ENCODE results near the gene KCNK10.
"Not testable (repeated sequence)": the region's sequence is repeated elsewhere in the genome, so short reads cannot be mapped to it uniquely, and the experiment has no call there.

Gene KCNK10

DNA sequence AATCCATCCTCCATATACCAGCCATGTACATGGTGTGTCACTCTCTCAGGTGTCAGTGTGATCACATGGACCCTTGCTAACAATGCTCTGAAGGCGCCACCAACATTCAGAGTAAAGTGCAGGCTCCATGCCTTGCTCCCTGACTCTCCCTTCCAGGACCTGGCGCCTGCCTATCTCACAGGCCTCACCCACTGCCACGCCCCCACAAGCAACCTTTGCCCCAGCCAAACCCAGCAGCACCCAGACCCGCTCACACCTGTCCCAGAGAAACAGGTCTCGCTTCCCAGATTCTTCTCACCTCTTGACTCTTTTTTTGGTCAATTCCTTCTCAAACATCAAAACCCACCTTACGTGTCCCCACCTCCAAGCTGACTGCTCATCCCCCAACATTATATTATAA is 52.3 kb downstream of the KCNK10 start:
- DNase-seq (ENCODE audit: low read depth in 2 of 2): no peak

DNA sequence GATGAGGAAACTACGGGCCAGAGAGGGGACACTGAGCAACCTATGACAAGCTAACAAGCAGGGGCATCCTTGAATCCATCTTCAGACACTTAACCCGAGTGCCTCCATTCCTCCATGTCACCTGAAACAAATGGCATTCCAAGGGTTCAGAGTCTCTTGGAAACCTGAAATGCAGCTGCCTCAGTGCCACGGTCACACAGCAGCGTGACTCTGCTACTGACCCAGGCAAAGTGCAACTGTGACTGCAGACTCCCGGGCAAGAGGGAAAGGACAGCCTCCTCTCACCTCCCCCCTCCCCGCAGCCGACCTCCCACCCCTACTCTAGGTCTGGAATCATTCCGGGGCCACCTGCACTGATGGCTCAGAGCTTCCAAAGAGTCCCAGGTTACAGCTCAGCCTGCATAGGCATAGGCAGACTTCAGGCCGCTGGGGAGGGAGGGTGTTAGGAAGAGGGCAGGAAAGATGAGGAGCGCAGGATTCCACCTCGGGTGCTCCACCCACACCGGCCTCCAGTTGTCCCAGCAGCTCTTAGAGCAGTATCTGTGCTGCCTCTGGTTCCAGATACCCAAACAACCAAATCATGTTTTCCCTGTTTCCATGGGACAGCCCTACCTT is 53.2 kb downstream of the KCNK10 start:
- no peak for DNase-seq (ENCODE audit: low read depth in 2 of 2)

GRCh38 chr14:88266474-88266873 is 56.6 kb downstream of the KCNK10 start:
- no peak for DNase-seq (ENCODE audit: low read depth in 2 of 2)

DNA sequence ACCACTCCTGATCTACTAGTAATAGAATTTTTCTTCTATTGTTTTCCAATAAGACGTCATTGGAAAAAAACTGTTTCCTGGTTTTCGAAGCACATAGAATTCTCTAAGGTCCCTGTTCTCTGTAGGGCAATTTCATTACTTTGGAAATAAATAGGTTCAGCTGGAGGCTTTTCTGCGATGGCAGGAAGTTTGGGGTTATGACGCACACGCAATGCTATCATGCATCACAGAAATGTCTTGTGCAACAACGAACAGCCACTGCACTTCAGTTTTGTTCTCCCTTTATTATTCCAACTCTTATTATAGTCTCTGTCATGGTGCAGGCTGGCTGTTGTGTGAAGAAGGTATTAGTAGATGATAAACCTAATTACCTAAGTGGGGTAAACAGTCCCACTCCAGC is 59.0 kb downstream of the KCNK10 start:
- DNase-seq (ENCODE audit: low read depth in 2 of 2): no peak

DNA sequence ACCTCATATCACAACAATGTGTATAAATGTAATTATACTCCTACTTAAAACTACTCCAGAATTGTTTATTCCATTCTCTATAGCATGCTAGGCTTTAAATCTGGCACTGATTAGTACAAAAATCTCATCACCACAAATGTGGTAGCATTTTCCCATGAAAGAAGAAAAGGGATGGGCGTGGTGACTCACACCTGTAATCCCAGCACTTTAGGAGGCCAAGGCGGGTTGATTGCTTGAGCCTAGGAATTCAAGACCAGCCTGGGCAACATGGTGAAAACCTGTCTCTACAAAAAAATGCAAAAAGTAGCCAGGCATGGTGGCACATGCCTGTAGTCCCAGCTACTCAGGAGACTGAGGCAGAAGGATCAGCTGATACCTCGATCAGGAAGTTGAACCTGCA is 61.8 kb downstream of the KCNK10 start:
- DNase-seq (ENCODE audit: low read depth in 2 of 2): not testable (repeated sequence)

- no peak for DNase-seq (ENCODE audit: low read depth in 2 of 2)
These were observed 65.0 kb downstream of the KCNK10 start for GRCh38 chr14:88258021-88258420.

DNA sequence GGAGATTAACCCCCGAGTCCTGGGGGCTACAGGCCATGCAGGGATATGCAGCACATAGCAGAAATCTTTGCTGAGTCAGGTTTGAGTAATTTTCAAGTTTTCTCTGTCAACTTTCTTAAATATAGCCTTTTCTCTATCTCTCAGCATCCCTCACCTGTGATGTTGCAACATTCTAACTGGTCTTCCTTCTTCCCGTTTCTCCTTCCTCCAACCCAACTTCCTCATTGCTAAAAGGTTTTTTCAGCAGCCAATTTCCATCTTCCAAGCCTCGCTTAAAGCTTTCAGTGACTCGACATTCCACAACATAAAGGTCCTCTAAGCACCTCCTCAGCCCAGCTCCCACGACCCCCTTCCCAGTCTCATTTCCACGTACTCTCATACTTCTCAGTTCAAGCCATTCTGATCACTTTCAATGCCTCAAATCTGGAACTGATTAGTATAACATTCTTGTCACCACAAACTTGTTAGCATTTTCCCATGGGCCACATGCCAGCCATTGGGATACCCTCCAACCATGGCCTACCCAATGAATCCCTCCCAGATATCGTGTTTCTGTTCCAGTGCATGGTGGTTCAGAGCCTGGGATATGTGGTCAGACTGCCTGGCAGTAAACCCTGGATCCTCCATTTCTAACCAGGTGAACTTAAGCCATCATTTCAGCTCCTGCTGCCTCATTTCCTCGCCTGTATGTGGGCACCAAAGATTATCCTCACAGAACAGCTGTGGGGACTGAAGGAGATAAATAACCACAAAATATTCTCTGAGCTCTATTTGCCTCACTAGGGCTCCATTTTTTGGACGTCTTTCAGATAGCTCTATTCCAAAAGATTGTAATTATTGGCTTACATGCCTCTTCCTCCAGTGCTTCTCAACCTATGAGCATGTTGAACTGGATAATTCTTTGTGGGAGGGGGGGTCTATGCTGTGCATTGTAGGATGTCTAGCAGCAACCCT is 65.8 kb downstream of the KCNK10 start:
- peak in 1 of 2 experiments; percentile 1 for DNase-seq (ENCODE audit: low read depth in 2 of 2)

DNA sequence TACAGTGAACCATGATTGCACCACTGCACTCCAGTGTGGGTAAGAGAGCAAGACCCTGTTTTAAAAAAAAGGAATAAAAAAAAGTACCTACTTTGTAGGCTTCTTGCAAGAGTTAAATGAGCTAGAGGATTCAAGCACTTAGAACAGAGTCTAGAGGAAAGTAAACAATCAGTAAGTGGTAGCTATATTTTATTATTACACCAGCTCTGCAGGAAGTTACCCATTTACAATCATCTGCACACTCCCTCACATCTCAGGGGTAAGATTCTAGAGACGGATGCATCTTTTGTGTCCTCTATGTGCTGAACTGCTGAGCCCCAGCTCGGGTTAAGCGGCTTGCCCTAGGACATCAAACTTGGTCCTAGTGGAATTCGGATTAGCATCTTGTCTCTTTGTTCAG is 67.3 kb downstream of the KCNK10 start:
- no peak for DNase-seq (ENCODE audit: low read depth in 2 of 2)

GRCh38 chr14:88255196-88255595 is 67.9 kb downstream of the KCNK10 start:
- no peak for DNase-seq (ENCODE audit: low read depth in 2 of 2)

- no peak for DNase-seq (ENCODE audit: low read depth in 2 of 2)
These were observed 70.6 kb downstream of the KCNK10 start for GRCh38 chr14:88252498-88252897.

GRCh38 chr14:88251650-88252049 is 71.4 kb downstream of the KCNK10 start:
- no peak for DNase-seq (ENCODE audit: low read depth in 2 of 2)

DNA sequence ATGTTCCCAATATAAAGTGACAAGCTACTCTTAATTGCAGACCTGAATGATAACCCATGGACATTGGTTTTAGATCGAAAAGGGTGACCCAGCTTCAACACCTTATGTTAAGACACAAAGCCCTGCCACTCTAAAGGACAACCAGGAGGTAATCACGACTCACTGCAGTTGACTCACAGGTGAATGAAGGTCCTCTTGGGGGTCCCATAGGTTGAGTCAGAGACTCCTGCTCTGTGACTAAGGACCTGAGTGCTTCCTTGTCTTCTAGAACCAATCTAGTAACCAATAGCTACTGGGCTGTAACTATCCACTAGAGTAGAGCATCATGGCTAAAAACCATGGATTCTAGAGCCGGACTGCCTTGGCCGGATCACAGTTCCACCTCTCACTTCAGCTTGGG is 73.8 kb downstream of the KCNK10 start:
- DNase-seq (ENCODE audit: low read depth in 2 of 2): no peak

DNA sequence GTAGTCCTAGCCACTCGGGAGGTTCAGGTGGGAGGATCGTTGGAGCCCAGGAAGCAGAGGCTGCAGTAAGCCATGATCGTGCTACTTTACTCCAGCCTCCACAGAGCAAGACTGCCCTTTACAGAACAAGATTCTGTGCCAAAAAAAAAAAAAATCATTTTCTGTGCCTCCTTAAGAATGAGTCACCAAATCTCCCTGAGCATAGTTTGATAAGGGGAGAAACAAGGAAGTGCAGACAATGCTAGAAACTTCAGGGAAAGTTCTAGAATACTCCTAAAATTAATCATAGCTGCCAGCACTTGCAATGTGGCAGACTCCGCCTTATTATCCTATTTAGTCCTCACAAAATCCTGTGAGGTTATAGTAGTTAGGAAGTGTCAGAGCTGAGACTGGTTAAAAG is 74.5 kb downstream of the KCNK10 start:
- DNase-seq (ENCODE audit: low read depth in 2 of 2): no peak

GRCh38 chr14:88247228-88247627 is 75.8 kb downstream of the KCNK10 start:
- DNase-seq (ENCODE audit: low read depth in 2 of 2): no peak

DNA sequence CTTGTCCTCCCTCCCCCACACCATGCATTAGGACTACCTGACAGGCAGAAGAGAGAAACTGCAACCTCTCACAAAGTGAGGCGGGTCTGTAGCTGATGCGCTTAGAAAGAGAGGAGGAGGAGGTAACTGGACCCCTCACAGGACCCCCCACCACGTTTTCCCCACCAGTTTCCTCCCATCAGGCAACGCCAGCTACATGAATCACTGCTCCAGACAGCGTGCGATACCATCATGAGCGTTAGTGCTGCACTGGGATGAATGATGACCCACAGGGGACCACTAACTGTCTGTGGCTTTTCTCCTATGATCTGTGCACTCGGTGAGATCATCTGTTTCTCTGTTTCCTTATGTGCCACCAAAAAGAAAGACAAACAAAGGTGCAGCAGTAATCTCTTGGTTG is 77.7 kb downstream of the KCNK10 start:
- peak; percentile 3 to 7 for DNase-seq (ENCODE audit: low read depth in 2 of 2)

GRCh38 chr14:88243946-88244345 is 79.1 kb downstream of the KCNK10 start:
- no peak for DNase-seq (ENCODE audit: low read depth in 2 of 2)

DNA sequence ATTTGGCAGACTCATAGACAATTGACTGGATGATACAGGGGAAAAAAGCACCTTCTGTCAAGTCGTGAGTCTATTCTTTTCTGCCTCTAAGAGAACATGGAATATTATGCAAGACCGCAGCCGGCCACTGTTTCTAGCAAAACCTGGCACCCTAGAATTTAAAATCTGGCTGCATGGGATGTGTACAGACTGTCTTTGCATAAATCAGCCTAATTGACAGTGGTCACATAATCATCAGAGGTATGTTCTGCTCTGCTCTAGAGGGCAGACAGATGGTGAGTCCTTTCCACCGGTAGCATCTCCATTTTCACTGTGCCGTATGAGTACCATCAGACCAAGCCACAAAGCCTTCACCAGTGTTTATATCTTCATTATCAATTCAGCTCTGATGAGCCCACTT is 80.6 kb downstream of the KCNK10 start:
- no peak for DNase-seq (ENCODE audit: low read depth in 2 of 2)

DNA sequence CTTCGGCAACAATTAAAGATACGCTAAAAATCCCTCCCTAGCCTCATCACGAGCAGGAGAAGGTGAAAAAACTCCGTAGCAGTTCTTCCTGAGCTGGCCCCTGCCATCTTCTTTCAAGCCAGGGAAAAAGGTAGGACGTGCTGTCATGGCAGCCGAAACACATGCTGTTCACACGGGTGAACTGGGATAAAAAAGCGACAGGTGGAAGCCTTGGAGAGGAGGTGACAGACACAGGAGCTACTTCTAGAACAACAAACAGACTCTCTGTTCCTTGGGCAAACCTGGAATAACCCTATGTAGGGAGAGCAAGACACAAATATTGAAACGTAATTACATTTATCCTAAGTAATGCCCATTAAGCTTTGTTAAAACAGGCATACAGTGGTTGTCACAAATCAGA is 81.3 kb downstream of the KCNK10 start:
- DNase-seq (ENCODE audit: low read depth in 2 of 2): no peak

GRCh38 chr14:88234442-88234841 is 88.6 kb downstream of the KCNK10 start:
- DNase-seq (ENCODE audit: low read depth in 2 of 2): no peak

- DNase-seq (ENCODE audit: low read depth in 2 of 2): no peak
These were observed 89.2 kb downstream of the KCNK10 start for GRCh38 chr14:88233915-88234314.

DNA sequence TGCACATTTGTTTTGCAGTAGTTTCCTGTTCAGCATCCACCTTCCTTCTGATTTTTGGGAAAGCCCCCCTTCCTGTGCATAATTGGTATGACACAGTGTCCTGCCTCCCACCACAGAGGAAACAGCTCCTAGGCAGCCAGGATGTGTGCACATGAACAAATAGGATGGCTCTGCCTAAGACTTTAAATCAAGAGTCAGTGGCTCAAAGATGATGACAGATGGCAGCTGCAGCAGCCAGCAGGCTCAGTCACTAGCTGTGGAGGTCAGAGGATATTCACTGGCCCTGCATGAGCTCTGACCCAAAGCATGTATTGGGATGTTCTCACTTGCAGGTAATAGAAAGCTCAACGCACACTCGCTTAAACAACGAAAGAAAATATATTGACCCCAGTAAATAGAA is 90.3 kb downstream of the KCNK10 start:
- no peak for DNase-seq (ENCODE audit: low read depth in 2 of 2)

DNA sequence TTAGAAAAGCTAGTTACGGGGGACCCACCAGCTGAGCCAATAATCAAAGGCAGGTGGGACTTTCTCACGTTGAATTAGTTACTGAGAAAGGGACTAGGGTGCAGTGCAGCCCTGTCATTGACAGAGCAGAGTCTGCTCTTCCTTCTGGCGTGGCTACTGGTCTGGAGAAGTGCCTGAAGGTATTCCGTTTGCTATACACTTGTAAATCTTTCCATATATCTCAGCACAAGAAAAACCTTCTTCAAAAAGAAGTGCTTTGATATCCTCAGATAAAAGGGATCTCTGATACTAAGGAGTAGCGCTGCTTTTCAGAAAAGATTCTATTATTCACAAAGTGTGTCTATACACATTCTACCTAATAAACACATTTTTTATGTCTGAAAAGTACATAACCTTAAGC is 91.5 kb downstream of the KCNK10 start:
- DNase-seq (ENCODE audit: low read depth in 2 of 2): no peak

- no peak for DNase-seq (ENCODE audit: low read depth in 2 of 2)
These were observed 93.6 kb downstream of the KCNK10 start for GRCh38 chr14:88229428-88229827.
